Stimulated activated CD4-positive, alpha-beta T cell treated with anti-CD3 and anti-CD28 coated beads, TNF-alpha, amount 100 ng/mL, for 48 hours (primary cell): ENCODE data around the gene BRICD5.

Source experiments
- DNase-seq, 3 donors: peaks; one replicate each; pipeline ENCODE4 v3.0.0-alpha.2; 2020; ENCODE audit warnings: low read depth in 3 of 3

The BRICD5 gene

DNA sequence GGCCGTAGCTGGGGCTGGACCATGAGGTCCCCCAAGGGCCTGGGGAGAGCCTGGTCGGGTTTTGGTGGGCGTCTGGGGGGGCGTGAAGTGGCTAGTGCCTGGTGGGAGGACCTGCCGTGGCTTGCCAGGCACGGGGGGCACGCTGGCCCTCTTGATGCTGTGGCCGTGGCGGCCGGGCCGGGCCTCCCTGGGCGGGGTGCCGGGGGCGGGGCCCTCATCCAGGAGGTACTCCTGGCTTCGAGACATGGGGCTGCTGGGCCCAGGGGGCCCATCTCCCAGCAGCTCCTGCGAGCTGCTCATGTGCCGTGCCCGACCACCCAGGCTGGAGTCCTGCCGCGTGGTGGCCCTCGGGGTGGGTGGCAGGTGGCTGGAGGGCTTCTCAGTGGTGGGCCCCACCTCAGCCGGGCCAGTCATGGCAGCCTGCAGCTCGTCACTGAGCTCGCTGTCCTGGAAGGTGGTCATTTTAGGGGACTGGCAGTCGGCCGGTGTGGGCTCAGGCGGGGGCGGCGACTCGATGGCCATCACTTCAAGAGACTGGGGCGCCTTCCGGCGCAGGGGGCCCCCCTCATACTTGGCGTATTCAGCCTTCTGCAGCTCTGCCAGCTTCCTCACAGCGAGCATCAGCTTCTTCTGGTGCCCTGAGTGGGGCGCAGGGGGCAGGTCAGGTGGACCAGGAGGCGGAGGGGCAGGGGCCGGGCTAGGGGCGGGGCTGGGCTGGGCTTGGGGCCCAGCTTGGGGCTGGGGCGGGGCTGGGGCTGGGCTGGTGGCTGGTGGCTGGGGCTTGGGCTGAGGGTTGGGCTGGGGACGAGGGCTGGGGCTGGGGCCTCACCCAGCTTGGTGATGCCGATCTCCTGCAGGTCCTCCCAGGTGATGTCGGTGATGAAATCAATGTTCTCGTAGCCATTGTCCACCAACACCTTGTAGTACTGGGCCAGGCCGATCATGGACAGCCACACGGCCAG is 29.4 kb downstream of the BRICD5 start:
- no peak for DNase-seq

GRCh38 chr16:2180461-2180860 is 30.2 kb downstream of the BRICD5 start:
- no peak for DNase-seq

GRCh38 chr16:2179576-2179975 is 31.1 kb downstream of the BRICD5 start:
- no peak for DNase-seq

DNA sequence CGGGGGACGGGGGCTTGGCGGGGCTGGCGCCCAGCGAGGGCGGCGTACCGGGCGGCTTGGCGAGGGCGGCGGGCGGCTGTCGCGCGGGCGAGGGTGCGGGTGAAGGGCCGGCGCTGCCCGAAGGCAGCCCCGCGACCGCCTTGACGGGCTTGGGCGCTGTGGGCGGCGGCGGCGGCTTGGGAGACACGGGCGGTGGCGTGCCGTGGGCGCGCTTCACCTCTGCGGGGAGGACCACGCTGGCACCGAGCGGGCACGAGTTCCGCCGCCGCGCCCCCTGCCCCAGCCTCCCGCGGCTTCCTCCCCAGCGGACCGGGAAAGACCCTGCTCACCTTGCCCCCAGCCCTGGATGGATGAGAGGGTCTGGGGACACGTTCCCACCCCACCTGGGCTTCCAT is 31.6 kb downstream of the BRICD5 start:
- DNase-seq: no peak

DNA sequence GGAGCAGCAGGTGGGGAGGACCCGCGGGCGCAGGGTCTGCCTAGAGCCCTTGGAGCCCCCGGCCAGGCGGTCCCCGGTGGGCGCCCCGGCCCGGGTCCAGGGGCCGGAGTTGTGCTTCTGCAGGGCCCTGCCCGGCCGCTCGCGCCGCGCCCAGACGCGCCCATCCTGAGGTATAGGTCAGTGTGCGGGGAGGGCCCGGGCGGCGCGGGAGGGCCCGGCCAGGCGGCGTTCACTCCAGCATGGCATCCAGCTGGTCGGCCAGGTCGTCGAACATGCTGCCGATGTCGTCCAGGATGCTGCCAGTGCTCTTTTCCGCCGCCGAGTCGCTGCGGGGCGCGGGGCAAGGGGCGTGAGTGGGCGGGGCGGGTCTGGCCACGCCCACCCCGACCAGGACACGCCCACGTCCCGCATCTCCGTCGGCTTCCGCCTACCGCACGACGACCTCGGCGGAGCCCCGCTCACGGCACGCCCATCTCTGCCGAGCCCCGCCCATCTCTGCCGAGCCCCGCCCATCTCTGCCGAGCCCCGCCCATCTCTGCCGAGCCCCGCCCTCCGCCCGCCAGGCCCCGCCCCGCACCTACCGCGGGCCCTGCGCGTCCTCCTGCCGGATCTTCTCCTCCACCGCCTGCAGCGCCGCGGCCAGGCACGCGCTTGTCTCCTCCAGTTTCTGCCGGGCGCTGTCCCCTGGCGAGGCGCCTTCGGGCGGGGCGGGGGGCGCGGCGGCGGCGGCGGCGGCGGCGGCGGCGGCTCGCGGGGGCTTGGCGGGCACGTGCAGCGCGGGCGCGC is 32.1 kb downstream of the BRICD5 start:
- DNase-seq: peak; percentile 13 to 25 (median 22)

GRCh38 chr16:2177561-2177960 is 33.1 kb downstream of the BRICD5 start:
- no peak for DNase-seq

DNA sequence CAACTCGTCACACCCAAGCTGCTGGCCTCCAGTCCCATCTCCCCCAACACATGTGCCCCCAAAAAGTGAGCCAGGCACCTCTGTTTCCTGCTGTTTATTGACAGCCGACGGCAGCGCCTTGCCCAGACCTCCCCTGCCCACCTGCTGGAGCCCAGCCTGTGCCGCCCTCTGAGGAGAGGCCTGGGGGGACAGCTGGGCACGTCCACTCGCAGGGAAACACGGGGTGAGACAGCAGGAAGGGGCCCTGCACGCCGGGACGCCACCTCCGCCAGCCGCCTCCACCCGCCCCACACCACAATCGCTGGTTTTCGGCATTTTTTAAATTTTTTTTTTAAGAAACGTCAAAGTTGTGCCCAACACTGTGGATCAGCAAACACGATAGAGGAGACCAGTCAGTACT is 33.6 kb downstream of the BRICD5 start:
- no peak for DNase-seq

DNA sequence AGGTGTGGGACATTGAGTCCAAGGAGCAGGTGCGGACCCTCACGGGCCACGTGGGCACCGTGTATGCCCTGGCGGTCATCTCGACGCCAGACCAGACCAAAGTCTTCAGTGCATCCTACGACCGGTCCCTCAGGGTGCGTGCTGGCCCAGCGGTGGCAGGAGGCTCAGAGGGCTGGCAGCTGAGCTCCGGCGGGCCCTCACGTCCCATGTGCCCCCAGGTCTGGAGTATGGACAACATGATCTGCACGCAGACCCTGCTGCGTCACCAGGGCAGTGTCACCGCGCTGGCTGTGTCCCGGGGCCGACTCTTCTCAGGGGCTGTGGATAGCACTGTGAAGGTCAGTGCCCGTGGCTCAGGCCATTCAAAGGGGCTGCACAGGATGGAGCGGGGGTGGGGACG is 34.6 kb downstream of the BRICD5 start:
- no peak for DNase-seq

DNA sequence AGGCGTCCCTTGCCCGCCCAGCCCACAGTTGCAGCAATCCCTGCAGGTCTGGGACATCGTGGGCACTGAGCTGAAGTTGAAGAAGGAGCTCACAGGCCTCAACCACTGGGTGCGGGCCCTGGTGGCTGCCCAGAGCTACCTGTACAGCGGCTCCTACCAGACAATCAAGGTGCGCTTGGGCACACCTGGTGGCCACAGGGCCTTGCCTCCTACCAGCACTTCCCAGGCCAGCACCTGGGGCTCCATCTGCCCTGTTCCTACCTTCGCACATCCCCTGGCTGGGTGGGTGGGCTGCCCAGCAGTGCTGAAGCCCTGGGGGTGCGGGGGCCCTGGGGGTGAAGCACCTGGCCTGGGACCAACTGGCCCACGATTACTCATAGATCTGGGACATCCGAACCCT is 35.2 kb downstream of the BRICD5 start:
- no peak for DNase-seq

DNA sequence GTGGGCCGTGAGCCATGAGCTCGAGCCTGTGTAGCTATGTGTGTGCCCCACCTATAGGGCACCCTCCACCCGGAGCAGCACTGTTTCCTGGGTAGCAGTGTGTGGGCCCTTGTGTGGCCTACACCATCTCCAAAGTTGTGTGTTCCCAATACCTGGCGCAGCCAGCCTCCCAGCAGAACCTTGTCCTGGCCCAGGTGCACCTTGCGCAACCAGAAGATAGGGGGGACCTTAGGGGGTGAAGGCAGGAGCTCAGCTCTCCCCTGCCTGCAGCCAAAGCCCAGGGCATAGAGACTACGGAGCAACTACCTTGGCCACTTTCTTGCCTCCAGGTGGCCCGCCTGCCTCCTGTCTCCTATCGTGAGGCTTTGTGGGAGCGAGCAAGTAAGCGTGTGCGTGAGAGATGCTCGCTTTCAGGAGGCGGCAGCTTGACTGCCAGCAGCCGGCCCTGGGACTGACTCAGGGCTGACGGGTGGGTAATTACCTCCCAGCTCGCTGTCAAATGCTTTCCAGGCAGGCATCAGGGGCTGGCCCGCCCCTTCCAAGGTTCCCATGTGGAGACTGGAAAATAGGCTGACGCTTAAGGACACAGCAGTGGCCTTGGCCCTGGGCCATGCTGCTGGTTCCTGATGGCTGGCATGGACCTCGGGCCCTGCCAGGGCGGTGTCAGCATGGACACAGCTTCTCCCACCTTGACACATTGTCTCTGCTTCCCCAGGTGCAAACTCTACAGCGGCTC is 36.1 kb downstream of the BRICD5 start:
- no peak for DNase-seq

DNA sequence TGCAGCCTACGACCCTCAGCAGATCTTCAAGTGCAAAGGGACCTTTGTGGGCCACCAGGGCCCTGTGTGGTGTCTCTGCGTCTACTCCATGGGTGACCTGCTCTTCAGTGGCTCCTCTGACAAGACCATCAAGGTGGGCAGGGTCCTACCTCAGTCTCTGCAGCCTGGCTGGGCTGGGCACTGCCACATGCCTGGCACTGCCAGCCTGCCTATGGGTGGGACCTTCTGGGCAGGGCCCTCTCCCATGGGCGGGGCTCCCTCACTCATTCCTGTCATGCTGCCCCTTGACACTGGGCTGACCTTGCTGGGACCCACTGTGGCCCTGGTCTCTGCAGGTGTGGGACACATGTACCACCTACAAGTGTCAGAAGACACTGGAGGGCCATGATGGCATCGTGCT is 36.7 kb downstream of the BRICD5 start:
- no peak for DNase-seq

- no peak for DNase-seq
Measured at GRCh38 chr16:2173366-2173765, 37.3 kb downstream of the BRICD5 start.

DNA sequence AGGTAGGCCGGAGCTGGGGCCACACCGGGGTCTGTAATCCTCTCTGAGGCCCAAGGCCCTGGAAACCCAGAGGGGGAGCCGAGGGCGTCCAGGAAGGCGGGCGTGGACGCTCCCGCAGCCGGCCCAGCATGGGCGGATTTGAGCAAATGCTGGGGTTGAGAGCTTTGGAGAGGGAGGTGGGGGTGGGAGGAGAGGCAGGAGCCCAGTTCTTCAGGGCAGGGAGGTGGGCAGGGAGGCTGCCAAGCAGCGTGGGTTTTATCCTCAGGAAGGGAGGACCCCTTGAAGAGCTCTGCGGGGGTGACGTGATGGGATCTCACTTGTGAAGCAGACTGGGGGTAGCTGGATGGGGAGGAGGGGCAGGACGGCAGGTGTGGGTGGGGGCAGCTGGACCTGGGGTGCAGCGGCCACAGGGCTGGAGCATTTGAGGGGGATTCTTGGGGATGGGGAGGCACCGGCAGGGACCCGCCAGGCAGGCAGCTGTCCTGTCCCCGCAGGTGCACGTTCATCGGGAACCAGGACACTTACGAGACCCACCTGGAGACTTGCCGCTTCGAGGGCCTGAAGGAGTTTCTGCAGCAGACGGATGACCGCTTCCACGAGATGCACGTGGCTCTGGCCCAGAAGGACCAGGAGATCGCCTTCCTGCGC is 37.9 kb downstream of the BRICD5 start:
- no peak for DNase-seq

- no peak for DNase-seq
Measured at GRCh38 chr16:2171601-2172178, 39.0 kb downstream of the BRICD5 start.

DNA sequence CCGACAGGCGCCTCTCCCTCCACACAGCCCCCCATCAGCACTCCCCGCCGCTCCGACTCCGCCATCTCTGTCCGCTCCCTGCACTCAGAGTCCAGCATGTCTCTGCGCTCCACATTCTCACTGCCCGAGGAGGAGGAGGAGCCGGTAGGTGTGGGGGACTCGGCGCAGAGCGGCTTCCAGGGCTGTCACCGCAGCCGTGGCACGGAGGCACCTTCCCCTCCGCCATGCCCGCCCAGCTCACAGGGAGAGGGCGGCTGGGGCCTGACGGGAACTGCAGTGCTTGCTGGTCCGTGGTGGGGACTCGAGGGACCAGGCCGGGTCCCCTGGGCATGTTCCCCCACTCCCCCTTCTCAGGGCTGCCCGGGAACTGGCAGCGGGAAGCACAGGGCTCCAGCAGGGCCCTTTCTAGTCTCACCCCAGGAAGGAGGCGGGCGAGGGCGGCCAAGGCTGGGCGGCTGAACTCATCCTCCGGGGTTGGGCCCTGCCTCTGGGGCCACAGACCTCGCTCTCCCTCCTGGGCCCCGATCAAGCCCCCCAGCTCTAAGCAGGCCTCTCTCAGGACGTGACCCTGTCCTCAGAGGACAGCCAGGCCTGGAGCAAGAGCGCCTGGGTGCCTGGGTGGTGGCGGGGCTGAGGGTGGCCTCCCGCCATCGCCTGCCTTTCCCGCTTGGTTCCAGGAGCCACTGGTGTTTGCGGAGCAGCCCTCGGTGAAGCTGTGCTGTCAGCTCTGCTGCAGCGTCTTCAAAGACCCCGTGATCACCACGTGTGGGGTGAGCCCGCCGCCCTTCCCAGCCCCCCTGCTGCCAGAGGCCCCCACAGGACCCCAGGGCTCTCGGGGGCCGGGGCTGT is 39.9 kb downstream of the BRICD5 start:
- no peak for DNase-seq

GRCh38 chr16:2170080-2170479 is 40.6 kb downstream of the BRICD5 start:
- DNase-seq: no peak

GRCh38 chr16:2167068-2167638 is 43.5 kb downstream of the BRICD5 start:
- no peak for DNase-seq

DNA sequence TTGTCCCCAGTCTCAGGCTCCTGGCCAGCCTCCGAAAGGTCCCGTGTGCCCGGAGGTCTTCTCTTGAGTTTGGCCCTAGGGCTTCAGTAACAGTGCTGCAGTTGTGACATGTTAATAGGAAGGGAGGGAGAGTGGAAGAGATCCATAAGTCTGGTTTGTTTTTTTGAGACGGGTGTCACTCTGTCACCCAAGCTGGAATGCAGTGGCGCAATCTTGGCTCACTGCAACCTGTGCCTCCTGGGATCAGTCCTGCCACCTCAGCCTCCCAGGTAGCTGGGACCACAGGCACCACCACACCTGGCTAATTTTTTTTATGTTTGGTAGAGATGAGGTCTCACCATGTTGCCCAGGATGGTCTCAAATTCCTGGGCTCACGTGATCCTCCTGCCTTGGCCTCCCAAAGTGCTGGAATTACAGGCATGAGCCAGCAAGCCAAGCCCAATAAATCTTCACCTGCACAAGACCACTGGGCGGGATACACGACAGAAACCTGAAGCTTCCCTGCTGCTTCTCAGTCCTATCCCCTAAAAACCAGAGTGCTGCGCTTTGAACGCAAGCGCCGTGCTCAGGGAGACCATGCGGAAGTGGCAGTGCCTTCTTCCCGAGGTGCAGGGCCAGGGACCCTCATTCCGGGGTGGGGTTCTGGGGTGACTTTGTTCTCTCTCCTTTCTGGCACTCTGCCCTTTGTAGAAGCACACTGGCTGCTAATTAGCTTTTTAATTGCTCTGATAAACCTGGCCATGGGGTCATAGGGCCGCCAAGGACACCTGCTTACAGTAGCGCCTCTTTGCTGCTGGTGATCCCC is 44.2 kb downstream of the BRICD5 start:
- DNase-seq: no peak

DNA sequence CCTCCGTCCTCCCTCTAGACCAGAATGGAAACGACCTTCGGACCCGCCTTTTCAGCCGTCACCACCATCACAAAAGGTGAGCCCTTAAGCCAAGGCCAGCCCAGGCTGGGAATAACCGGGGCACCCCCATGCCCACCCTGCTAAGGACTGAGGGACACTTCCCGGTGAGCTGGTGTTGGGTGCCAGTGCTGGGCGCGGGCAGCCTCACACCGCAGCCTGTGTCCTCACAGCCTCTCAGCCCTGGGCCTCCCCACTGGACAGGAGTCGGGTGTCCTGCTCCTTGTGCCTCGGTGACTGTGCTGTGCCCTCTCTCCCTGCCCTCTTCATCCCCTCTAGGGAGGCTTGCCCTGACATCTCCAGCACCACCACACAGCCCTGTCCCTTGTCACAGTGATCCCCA is 44.8 kb downstream of the BRICD5 start:
- no peak for DNase-seq
